HG02885 (cell line): ENCODE results near the gene ATXN2L.
A peak's percentile ranks its signal among the peaks of the same experiment; 100 is the strongest.

ENCODE experiments used
- ATAC-seq: cut with Tn5 transposase; IDR thresholded peaks from one replicate; pipeline ENCODE4 v1.9.1; 2021; ENCODE audit warnings: mild to moderate bottlenecking; ENCODE audit not compliant: unreplicated experiment, poor library complexity

Gene ATXN2L

DNA sequence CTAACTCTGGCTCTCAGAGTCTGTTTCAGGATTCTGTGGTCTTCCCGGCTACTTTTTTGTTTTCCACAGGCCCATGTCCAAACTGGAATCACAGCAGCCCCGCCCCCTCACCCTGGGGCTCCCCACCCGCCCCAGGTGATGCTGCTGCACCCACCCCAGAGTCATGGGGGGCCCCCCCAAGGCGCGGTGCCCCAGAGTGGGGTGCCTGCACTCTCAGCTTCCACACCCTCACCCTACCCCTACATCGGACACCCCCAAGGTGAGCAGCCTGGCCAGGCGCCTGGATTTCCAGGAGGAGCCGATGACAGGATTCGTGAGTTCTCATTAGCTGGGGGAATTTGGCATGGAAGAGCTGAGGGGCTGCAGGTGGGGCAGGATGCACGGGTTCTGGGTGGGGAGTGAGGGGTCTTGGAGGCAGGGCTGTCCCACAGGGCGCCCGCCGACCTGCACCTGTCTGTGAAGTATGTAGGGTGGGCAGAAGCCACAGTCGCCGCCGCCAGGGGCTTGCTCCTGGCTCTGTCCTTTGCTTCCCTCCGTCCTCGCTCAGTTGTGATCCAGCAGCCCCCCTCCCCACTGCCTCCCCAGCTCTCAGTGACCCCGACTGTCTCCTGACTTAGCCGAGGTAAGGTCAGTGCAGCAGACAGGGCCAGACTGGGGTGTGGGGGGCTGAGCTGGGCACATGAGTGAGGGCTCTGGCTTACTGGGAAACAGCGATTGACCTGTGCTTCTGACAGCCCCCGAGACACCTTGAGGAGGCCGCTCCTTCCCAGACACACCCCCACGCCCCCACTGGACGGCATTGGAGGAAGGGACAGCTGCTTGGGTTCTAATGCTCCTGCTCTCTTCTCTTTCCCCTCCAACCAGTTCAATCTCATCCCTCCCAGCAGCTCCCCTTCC, 13.3 kb downstream of the ATXN2L start:
- no peak for ATAC-seq

DNA sequence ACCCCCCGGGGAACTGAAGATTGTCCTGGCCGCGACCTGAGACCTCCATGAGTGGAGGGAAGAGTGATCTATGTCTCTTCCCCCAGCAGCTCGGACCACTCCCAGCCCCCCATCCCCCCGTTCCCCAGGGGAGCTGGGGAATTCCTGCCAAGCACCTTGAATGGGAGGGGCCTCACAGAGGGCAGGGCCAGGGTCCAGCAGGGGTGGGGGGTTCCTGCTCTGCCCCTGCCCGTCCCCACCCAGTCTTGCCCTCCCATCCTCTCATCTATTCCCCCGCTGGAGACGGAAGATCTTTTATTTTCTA, 13.9 kb downstream of the ATXN2L start:
- no peak for ATAC-seq

DNA sequence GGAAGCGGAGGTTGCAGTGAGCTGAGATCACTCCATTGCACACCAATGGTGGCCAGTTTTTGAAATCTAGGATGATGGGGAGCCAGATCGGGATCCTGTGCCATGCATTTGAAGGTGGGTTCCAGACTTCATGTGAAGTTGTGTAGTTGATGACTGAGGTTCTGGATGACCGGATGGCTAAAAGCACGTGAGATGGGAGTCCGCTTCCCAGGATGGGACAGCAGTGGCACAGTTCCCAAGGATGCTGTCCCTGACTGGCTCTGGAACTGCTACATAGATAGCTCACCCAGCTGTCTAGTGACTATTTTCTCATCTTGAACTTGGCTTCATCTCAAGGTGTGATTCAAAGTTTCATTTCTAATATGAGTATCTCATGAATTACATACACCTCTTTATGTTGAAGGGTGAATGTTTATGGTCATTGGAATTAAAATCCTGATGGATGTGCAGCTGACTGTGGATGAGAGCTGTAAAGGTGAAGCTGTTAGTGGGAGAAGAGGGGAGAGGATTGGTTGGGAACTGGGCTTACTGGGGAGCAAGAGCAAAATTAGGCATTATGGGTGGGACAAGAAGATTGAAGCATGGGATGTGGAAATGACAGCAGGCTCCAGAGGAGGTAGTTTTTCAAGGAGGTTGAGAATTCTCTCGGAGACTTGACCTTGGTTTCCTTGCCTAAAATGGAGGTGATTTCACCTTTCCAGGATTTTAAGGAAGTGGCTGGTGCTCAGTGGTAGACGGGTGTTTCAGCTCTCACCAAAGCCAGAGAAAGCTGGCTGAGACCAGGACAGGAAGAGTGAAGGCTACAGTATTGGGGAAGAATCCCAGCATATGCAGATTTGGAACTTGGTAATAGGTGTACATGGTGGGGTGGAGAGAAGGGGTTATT, 15.1 kb downstream of the ATXN2L start:
- no peak for ATAC-seq

DNA sequence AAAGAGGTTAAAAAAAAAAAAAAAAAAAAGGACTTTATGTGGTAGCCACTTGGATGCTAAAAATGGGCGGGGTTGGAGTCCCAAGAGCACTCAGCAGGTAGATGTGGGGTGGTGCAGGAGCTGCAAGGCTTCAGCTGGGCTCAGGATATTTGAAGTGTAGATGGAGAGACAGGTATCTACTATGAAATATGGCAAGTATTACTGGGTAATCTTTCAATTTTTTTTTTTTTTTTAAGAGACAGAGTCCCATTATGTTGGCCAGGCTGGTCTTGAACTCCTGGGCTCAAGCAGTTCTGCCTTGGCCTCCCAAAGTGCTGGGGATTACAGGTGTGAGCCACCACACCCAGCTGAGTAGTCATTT, 15.7 kb downstream of the ATXN2L start:
- no peak for ATAC-seq

DNA sequence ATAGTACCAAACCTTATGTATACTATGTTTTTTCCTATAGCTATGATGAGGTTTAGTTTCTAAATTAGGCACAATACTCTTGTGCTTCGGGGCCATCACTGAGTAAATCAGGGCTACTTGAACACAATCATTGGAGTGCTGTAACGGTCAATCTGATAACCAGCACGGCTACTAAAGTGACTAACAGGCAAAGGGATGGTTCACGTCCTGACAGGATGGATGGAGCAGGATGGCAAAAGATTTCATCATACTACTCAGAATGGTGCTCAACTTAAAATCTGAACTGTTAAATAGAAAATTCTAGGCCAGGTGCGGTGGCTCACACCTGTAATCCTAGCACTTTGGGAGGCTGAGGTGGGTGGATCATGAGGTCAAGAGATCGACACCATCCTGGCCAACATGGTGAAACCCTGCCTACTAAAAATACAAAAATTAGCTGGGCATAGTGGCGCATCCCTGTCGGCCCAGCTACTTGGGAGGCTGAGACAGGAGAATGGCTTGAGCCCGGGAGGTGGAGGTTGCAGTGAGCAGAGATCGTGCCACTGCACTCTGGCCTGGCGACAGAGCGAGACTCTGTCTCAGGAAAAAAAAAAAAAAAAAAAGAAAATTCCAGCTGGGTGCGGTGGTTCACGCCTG, 16.3 kb downstream of the ATXN2L start:
- ATAC-seq, result no peak

DNA sequence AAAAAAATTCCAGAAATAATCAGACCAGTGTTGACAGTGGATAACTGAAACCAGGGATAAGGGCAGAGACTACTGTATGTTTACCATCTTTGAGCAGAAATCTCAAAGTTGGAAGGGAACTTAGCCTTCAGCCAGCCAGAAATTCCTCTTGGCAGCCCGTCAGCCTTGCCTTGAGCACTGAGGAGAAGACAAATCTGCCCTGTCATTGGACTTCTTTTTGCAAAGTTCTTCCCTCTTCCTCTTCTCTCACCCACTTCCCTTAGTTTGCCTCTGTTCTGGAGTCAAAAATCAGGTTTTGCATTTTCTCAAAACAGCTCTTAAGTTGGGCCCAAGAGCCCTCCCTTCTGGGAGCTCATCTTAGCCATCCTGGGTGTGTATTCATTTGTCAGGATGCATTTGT, 17.1 kb downstream of the ATXN2L start:
- no peak for ATAC-seq

DNA sequence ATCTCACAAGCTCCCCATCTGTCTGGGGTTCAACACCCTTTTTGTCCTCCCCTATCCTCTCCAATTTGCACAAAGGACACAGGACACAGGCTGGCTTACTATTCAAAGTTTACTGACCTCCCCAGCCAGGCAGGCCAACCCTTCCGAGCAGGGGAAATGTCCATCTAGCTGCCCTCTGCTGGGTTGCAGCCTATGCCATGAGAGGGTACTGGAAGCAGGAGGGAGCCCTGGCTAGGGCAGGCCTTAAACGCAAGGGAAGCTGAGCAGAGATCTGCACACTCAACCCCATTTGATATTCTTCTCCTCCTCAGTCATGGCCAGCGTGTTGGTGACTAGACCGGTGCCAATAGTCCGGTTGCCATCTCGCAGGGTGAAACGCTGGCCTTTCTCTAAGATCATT, 19.9 kb downstream of the ATXN2L start:
- ATAC-seq, result no peak

DNA sequence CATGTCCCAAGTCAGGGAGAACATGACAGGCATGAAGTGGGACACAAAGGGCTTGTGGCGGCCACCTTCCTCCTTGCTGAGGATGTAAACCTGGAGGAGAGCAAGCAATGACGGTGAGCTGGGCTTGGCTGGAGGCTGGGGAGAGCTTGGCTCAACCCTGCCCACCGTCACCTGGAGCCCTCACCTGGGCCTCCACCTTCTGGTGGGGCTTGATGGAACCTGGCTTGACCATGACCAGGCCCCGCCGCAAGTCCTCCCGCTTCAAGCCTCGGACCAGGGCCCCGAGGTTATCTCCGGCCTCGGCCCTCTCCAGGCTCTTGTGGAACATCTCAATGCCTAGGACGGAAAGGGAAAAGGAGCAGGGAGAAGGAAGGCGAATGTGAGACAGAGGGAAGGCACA, 21.0 kb downstream of the ATXN2L start:
- no peak for ATAC-seq

DNA sequence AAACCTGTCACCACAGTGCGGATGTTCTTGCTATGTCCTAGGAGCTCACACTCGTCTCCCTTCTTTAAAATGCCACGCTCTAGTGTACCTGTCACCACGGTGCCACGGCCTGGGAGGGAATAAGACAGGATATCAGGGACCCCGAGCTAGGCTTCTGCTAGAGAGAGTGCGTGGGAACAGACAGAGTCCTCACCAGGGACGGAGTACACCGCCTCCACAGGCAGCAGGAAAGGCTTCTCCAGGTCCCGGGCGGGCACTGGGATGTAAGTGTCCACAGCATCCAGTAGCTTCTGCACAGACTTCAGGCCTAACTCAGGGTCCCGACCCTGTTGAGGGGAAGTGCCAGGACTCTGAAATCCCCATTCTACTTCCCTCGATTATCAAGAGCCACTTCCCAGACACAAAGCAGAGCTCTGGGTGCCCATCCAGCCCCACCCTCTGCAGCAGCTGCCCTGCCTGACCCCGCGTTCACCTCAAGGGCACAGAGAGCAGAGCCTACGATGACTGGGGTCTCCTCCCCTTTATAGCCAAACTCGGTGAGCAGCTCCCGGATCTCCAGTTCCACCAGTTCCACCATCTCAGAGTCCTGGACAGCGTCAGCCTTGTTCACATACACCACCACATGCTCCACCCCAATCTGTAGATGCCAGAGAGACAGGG, 21.6 kb downstream of the ATXN2L start:
- no peak for ATAC-seq

DNA sequence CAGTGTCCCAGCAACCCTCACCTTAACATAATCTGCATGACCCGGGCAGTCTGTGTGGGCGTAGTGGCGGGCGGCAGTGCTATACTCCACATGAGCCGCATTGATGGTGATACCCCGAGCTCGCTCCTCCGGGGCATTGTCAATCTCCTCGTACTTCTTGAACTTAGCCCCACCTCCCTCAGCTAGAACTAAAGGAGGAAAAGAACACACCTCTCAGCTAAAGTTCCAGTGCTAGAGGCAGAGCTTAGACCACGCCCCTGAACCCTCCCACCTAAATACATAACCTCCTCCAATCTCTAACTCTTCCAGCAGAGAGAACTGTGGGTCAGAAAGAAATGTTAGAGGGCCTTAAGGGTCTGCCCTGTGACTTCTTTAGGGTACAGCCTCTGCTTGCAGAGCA, 22.5 kb downstream of the ATXN2L start:
- ATAC-seq, result no peak

DNA sequence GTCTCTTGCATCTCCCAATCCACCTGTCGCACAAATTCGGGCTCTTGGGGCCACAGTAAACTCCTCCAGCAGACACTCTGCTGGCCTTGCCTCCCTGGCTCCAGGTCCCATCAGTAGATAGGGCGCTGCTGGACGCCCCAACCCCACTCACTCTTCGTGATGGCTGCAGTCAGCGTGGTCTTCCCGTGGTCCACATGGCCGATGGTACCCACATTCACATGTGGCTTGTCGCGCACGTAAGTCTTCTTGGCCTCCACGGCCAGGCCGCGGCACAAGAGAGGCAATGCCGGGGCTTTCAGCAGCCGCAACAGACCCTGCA, 22.9 kb downstream of the ATXN2L start:
- peak; percentile 13 for ATAC-seq

DNA sequence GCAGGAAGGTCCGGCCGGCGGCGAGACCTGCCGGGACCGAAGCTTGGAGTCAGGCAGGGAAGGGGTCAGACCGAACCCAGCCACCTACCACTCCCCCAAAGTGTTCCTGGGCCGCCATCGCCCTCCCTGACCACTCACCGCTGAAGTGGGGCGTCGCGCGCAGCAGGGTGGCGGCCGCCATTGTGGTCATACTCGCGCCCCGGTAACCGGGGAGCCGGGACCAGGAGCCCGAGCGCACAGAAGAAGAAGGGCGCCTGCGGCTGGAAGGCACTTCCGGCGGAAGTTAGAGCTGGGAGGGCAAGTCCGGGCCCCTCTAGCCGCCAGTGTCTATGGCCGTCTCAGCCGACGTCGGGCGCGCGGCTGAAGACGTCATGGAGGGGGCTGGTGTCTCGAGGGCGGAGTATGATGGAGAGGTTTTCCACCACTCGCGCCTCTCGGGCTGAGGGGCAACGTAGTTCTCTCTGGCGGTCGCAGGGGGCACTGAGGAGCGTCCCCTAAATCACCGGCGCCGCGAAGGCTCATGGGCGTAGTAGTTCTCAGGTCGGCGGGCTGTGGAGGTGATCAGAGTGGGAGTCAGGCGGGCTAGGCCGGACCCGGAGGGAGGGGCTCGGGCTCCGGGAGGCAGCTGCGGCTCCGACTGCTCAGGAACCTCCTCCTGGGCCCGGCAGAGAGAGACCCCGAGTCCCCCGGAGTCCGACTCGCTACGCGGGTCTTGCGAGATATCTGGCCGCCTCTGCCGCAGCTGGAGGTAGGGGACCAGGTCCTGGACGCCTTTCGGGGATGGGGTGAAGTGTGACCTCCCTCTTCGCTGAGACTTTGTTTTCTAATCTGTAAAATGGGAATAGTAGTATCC, 23.5 kb downstream of the ATXN2L start, which contains the start of gene TUFM:
TSS of gene TUFM (minus strand) at position 269 of the 853 bp plus-strand sequence. CDS start at position 190, 79 bp downstream.
- peak; percentile 88 for ATAC-seq

DNA sequence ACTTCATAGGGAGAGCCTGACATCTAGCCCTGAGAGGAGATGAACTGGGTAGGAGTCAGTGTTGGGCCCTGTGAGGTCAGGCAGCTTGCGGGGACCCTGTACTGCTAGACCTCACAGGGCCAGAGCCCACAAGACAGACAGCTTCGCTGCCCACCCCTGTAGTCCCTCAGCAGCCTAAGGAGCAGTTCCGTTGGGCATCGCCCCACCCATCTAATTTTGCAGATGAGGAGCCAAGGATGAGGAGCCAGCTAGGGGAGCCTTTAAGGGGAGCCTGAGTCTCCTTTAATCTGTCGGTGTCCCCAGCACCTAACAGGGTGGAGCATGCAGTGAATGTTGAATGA, 24.1 kb downstream of the ATXN2L start:
- ATAC-seq, result no peak

DNA sequence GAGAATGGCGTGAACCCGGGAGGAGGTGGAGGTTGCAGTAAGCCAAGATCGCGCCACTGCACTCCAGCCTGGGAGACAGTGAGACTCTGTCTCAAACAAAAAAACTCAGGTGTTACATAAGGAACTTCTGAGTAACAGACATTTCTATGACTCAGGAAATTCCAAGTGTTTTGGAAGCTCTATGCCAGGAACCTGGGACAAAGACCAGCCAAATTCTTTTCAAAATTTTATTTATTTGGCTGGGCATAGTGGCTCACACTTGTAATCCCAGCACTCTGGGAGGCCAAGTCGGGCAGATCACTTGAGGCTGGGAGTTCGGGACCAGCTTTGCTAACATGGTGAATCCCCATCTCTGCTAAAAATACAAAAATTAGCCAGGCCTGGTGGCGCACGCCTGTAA, 35.6 kb downstream of the ATXN2L start:
- no peak for ATAC-seq

DNA sequence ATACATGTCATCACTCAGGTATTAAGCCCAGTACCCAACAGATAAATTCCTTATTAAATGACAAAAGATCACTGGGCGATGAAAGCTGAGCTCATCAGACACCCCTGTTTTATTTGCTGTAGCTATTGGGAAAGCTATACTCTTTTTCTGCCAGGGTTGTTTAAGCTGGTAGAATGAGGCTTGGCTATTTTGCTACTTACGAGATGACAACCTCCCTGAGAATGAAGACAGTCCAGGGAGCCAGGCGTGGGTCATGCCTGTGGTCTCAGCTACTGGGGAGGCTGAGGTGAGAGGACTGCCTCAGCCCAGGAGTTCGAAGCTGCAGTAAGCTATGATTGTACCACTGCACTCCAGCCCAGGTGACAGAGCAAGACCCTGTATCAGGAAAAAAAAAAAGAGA, 36.5 kb downstream of the ATXN2L start:
- ATAC-seq, result no peak

DNA sequence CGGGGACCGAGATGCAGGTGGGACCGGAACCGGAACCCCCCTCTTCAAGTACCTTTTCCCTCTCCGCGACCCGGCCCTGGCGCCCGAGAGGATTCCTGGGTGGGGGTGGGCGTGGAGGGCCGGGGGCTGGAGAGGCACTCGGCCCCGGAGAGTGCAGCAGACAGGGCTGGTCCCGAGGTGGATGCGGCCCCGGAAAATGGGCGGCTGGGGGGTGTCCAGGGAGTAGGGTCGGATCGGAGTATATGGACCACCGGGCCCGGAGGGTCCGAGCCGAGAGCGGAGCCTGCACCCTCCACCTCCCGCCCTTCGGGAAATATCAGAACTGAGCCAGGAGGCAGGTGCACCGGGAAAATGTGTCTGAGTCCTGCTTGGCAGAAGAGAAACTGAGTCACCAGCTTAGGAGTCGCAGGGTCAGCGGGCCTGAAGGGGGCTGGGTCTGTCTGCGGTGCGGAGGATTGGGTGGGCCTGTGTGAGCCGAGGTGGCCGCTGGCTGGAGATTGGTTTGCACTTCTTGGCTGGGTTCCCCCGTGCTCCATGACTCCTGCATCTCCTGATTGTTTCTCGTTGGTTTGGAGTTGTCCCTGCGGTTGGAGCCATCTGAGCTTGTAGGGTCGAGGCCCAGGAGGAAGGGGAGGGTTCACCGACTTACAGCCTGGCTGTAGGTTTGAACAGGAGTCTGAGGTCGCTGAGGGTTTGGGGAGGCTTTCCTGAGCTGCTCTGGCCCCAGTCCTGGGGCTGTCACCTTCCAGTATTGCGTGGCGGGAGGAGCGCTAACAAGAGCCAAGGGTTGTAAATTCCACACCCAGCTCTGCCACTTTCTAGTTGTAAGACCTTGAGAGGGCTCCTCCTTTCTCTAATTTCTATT, 41.4 kb downstream of the ATXN2L start:
- no peak for ATAC-seq

DNA sequence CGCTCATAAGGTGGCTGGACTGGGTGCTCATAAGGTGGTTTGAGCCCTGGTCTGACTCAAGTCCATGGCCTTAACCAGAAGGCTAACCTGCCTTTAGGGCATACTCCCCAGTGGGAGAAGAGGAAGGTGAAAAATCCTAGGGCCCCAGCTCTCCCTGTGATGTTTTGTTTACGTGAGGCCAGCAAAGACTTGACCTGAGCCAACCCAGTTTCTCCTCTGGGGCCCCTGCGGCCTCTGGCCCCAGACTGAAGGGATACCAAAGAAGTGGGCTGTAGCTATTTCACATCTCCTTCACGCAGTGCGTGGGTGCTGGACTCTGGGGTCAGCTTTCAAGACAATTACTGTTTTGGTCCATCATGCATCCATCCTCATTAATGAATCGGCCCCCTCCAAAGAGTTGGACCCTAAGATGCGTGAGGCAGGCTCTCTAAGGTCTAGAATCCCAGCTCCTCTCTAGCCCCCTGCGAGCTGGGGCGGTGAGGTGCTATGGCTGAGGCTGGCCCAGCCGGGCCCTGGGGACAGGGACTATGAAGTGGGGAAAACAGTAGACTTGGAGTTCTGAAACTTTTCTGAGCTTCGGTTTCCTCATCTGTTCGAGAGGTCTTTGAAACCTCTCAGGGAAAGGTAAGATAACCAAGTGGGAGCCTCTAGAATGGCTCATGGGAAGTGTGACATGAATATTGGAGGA, 42.3 kb downstream of the ATXN2L start:
- no peak for ATAC-seq

DNA sequence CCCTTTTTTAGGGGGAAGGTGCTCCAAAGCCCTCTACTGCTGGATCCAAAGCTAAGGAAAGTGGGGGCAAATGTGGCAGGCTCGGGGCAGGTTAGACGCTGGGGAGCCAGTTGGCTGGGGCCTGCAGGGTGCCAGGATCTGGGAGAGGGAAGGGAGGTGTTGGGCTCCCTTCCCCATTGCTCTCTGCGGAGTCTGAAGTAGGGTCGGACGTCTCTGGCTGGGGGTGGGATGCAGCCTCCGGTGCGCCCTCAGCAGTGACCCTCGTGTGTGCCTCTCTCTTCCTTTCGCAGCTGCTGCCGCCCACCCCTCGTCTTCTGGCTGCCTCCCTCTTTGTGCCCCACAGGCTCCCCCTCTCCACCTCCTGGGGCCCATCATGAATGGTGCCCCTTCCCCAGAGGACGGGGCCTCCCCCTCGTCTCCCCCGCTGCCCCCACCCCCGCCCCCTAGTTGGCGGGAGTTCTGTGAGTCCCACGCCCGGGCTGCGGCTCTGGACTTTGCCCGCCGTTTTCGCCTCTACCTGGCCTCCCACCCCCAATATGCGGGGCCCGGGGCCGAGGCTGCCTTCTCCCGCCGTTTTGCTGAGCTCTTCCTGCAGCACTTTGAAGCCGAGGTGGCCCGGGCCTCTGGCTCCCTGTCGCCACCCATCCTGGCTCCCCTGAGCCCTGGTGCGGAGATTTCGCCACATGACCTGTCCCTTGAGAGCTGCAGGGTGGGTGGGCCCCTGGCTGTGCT, 43.1 kb downstream of the ATXN2L start:
- ATAC-seq, result no peak
